Esophagus (tissue), 2 donors: Measurements from ENCODE around the gene DISC1. TPM values are rescaled to one million over a fixed set of nuclear protein-coding genes. Genes with fewer than 3 reads are reported as not detected.

Experiments used
- H3K27ac ChIP-seq, 2 donors: one replicate each; pipeline ENCODE4 v1.5.1; 2013; ENCODE audit warnings: low read depth in 2 of 2, mild to moderate bottlenecking in 2 of 2, inconsistent platforms in 1 of 2, low read length in 1 of 2, moderate library complexity in 1 of 2
- H3K27me3 ChIP-seq, 2 donors: one replicate each; pipeline ENCODE4 v1.6.1; 2013; ENCODE audit warnings: low read length in 2 of 2, control low read depth in 1 of 2, mild to moderate bottlenecking in 1 of 2; ENCODE audit not compliant: insufficient read depth in 2 of 2, control insufficient read depth in 1 of 2
- H3K36me3 ChIP-seq, 2 donors: one replicate each; pipeline ENCODE4 v1.6.1; 2013; ENCODE audit warnings: low read length in 1 of 2; ENCODE audit not compliant: control insufficient read depth in 2 of 2, insufficient read depth in 2 of 2
- H3K4me1 ChIP-seq, 2 donors: one replicate each; pipeline ENCODE4 v1.6.1; 2013; ENCODE audit warnings: low read length in 1 of 2; ENCODE audit not compliant: control insufficient read depth in 2 of 2, insufficient read depth in 2 of 2
- H3K4me3 ChIP-seq, 2 donors: one replicate each; pipeline ENCODE4 v1.5.1; 2013; ENCODE audit warnings: low read length in 2 of 2, mild to moderate bottlenecking in 2 of 2, low read depth in 1 of 2, moderate library complexity in 1 of 2
- H3K9me3 ChIP-seq, 2 donors: one replicate each; pipeline ENCODE4 v1.6.1; 2013; ENCODE audit warnings: mild to moderate bottlenecking in 2 of 2, low read depth in 1 of 2, low read length in 1 of 2, moderate library complexity in 1 of 2; ENCODE audit not compliant: control insufficient read depth in 2 of 2, insufficient read depth in 1 of 2
- WGBS, 2 donors: extraction: QIAGEN DNeasy Blood & Tissue Kit; methylation state at CpG; one replicate each; pipeline ENCODE4 v1.1.7; 2013; 5-methylcytosine and 5-hydroxymethylcytosine counted together
- polyA plus RNA-seq, 2 donors: library from polyadenylated mRNA; stranded (reverse); fragments of 200-250 nt; gene quantifications; one replicate each; pipeline ENCODE4 v1.2.3, GENCODE V29; 2013
- donor health status: healthy with polysubstance abuse.
- donor health status: Bipolar disorder and iron deficiency.

DISC1 gene
- polyA plus RNA-seq, 2 donors: 0.41 to 0.79 TPM

- H3K27ac ChIP-seq: no peak overlapping the region
Observed at GRCh38 chr1:231603598-231604275, 22.9 kb upstream of the DISC1 start.

GRCh38 chr1:231604276-231604621, 22.3 kb upstream of the DISC1 start:
- Histone ChIP-seq H3K27ac (no peak overlapping the region), H3K4me1 (peaks cover 0 to 2% of the 10 kb centered on the region in 2 donors), H3K27me3 (no peaks in the 10 kb centered on the region), H3K36me3 (no peaks in the 10 kb centered on the region), H3K9me3 (no peaks in the 10 kb centered on the region), H3K4me3 (no peak overlapping the region)
- 65 to 70% methylated on average over 2 of the region's 2 CpGs for WGBS, 2 donors

More at GRCh38 chr1:231603598-231604275, 22.9 kb upstream of the DISC1 start:
- 24 to 31% methylated on average over 8 of the region's 8 CpGs for WGBS, 2 donors
- Histone ChIP-seq H3K36me3 (no peaks in the 10 kb centered on the region), H3K4me3 (peak overlapping the region; percentile 31 to 69), H3K9me3 (no peaks in the 10 kb centered on the region), H3K4me1 (peaks cover 0 to 2% of the 10 kb centered on the region in 2 donors), H3K27me3 (no peaks in the 10 kb centered on the region)

GRCh38 chr1:231605149-231606100, 21.2 kb upstream of the DISC1 start:
- WGBS, 2 donors: 58 to 63% methylated on average over 8 of the region's 8 CpGs
- H3K36me3 ChIP-seq: no peaks in the 10 kb centered on the region
- H3K4me3 ChIP-seq: no peak overlapping the region
- peaks cover 0 to 2% of the 10 kb centered on the region in 2 donors for H3K4me1 ChIP-seq
- H3K27ac ChIP-seq: no peak overlapping the region
- no peaks in the 10 kb centered on the region for H3K9me3 ChIP-seq
- H3K27me3 ChIP-seq: no peaks in the 10 kb centered on the region

GRCh38 chr1:231606712-231607111, 19.9 kb upstream of the DISC1 start:
- Histone ChIP-seq H3K27ac (no peak overlapping the region), H3K4me3 (no peak overlapping the region), H3K27me3 (peaks cover 0 to 3% of the 10 kb centered on the region in 2 donors), H3K36me3 (no peaks in the 10 kb centered on the region), H3K4me1 (peaks cover 0 to 2% of the 10 kb centered on the region in 2 donors), H3K9me3 (no peaks in the 10 kb centered on the region)
- WGBS, 2 donors: 50 to 53% methylated on average over 4 of the region's 4 CpGs

- peaks cover 2 to 3% of the 10 kb centered on the region in 2 donors for H3K4me1 ChIP-seq
- H3K27ac ChIP-seq: no peak overlapping the region
- no peaks in the 10 kb centered on the region for H3K36me3 ChIP-seq
- WGBS, 2 donors: 91 to 95% methylated on average over 2 of the region's 2 CpGs
- peaks cover 0 to 5% of the 10 kb centered on the region in 2 donors for H3K27me3 ChIP-seq
- H3K9me3 ChIP-seq: no peaks in the 10 kb centered on the region
- H3K4me3 ChIP-seq: no peak overlapping the region
Observed at GRCh38 chr1:231610388-231610787, 16.2 kb upstream of the DISC1 start.

- Histone ChIP-seq H3K4me3 (no peak overlapping the region), H3K27ac (no peak overlapping the region), H3K27me3 (peaks cover 0 to 5% of the 10 kb centered on the region in 2 donors), H3K36me3 (no peaks in the 10 kb centered on the region), H3K4me1 (peaks cover 2 to 3% of the 10 kb centered on the region in 2 donors), H3K9me3 (no peaks in the 10 kb centered on the region)
- WGBS, 2 donors: 83 to 89% methylated on average over 5 of the region's 5 CpGs
Observed at GRCh38 chr1:231611111-231611510, 15.5 kb upstream of the DISC1 start.

- Histone ChIP-seq H3K27me3 (peaks cover 0 to 5% of the 10 kb centered on the region in 2 donors), H3K4me1 (peaks cover 2 to 3% of the 10 kb centered on the region in 2 donors), H3K36me3 (no peaks in the 10 kb centered on the region), H3K4me3 (no peak overlapping the region), H3K9me3 (no peaks in the 10 kb centered on the region), H3K27ac (no peak overlapping the region)
- 84 to 85% methylated on average over 5 of the region's 5 CpGs for WGBS, 2 donors
Observed at GRCh38 chr1:231611851-231612250, 14.7 kb upstream of the DISC1 start.

GRCh38 chr1:231612393-231613089, 14.0 kb upstream of the DISC1 start:
- Histone ChIP-seq H3K4me1 (peaks cover 2 to 3% of the 10 kb centered on the region in 2 donors), H3K4me3 (no peak overlapping the region), H3K36me3 (no peaks in the 10 kb centered on the region), H3K27me3 (peaks cover 0 to 5% of the 10 kb centered on the region in 2 donors), H3K27ac (no peak overlapping the region), H3K9me3 (no peaks in the 10 kb centered on the region)
- 75 to 78% methylated on average over 10 of the region's 10 CpGs for WGBS, 2 donors
